ENCODE measurements around the gene ATMIN. TPM values are rescaled to one million over a fixed set of nuclear protein-coding genes. Genes with fewer than 3 reads are reported as not detected.

The ATMIN gene
- polyA plus RNA-seq, 1 experiment: 48.1 TPM

DNA sequence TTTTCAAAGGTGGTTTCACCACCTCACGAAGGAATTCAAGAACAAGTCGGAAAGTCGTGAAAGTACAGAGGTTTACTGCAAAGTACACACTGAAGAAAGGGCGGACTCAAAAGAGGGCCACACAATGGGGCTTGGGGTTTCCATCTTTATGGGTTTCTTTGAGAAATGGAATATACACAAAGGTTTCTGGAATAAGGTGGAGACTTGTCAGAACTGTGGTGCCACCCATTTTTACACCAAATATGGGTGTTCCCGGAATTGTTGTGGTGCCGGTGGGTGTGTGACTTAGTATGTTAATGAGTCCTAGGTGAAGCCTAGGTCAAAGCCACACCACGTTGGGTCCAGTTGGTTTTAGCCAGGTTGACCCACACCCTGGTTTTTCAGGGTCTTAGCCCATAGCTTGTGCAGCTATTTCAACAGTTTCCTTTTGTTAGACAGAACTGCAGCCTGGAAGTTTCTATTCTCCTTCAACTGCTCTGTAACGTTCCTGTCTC, 61.1 kb downstream of the ATMIN start:
- DNase-seq (ENCODE audit: low read depth, low spot score): no peak
- Histone ChIP-seq H3K9me3 (ENCODE audit: control insufficient read depth, insufficient read depth, low read length) (no peaks in the 10 kb centered on the region; the same call in 1 of the 2 replicates), H3K4me3 (ENCODE audit: low read depth, low read length) (0 out of 2 replicates have a peak overlapping the region, but pooled peaks have one; percentile 17), H3K27me3 (ENCODE audit: control insufficient read depth, insufficient read depth, low read length) (no peaks in the 10 kb centered on the region), H3K27ac (ENCODE audit: low read depth, low read length) (no peak overlapping the region)
- CTCF ChIA-PET: no interaction called here
- POLR2A ChIA-PET: no interaction called here
- TF ChIP-seq, protein P1, sequence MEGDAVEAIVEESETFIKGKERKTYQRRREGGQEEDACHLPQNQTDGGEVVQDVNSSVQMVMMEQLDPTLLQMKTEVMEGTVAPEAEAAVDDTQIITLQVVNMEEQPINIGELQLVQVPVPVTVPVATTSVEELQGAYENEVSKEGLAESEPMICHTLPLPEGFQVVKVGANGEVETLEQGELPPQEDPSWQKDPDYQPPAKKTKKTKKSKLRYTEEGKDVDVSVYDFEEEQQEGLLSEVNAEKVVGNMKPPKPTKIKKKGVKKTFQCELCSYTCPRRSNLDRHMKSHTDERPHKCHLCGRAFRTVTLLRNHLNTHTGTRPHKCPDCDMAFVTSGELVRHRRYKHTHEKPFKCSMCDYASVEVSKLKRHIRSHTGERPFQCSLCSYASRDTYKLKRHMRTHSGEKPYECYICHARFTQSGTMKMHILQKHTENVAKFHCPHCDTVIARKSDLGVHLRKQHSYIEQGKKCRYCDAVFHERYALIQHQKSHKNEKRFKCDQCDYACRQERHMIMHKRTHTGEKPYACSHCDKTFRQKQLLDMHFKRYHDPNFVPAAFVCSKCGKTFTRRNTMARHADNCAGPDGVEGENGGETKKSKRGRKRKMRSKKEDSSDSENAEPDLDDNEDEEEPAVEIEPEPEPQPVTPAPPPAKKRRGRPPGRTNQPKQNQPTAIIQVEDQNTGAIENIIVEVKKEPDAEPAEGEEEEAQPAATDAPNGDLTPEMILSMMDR (IDR thresholded peaks at IDR 0.05; ENCODE audit: low read depth, low read length): no peak

Small RNA genes within 50 kb of the gene (small RNA-seq; reads per million reads assigned to genes)
- gene AC092718.3 (ENCODE audit: insufficient read length, low read depth): not detected

Other genes starting within 250 kb of the ATMIN start
- 2.3 and 2.9 TPM in 2 replicates for gene CDYL2, start 231.2 kb upstream of the ATMIN start, polyA plus RNA-seq (2011; rRNA removed)
- 74.7 and 85.2 TPM in 2 replicates for gene CMC2, start 29.0 kb upstream of the ATMIN start, polyA plus RNA-seq (2011; rRNA removed)
- gene CENPN, start 28.6 kb upstream of the ATMIN start, polyA plus RNA-seq (2011; rRNA removed): 16.2 and 23.1 TPM in 2 replicates
- 0.31 and 0.33 TPM in 2 replicates for gene C16orf46, start 41.4 kb downstream of the ATMIN start, polyA plus RNA-seq (2011; rRNA removed)
- gene GCSH, start 60.6 kb downstream of the ATMIN start, polyA plus RNA-seq (2011; rRNA removed): 16.1 and 26.7 TPM in 2 replicates
- gene BCO1, start 202.8 kb downstream of the ATMIN start, polyA plus RNA-seq (2011; rRNA removed): not detected in 2 replicates

All from AG04450 (cell line).